Ascending aorta (tissue), 2 donors: ENCODE data around the gene TXLNG. TPM values are rescaled to one million over a fixed set of nuclear protein-coding genes. Genes with fewer than 3 reads are reported as not detected.
"Not testable (repeated sequence)": the region's sequence is repeated elsewhere in the genome, so short reads cannot be mapped to it uniquely, and the experiment has no call there.

ENCODE experiments used
- DNase-seq, 2 donors: peaks; one replicate each; pipeline ENCODE4 v3.0.0-alpha.2; 2019; ENCODE audit warnings: low spot score in 2 of 2
- H3K27ac ChIP-seq, 2 donors: fragments of 200-600 bp; sonication (generic); one replicate each; pipeline ENCODE4 v1.5.1; 2016 to 2017; ENCODE audit warnings: mild to moderate bottlenecking in 1 of 2
- H3K27me3 ChIP-seq: fragments of 200-600 bp; sonication (generic); one replicate; pipeline ENCODE4 v1.5.1; 2017
- H3K36me3 ChIP-seq, 2 donors: fragments of 200-600 bp; sonication (generic); one replicate each; pipeline ENCODE4 v1.5.1; 2016
- H3K4me1 ChIP-seq, 2 donors: fragments of 200-600 bp; sonication (generic); one replicate each; pipeline ENCODE4 v1.5.1; 2016 to 2017; ENCODE audit warnings: mild to moderate bottlenecking in 1 of 2
- H3K4me3 ChIP-seq, 2 donors: fragments of 200-600 bp; sonication (generic); one replicate each; pipeline ENCODE4 v1.5.1; 2016 to 2017; ENCODE audit warnings: mild to moderate bottlenecking in 1 of 2
- H3K9me3 ChIP-seq, 2 donors: fragments of 200-600 bp; sonication (generic); one replicate each; pipeline ENCODE4 v1.5.1; 2016
- CTCF ChIP-seq, 3 experiments: fragments of 200-600 bp in 2 of 3; fragments of 450-650 bp in 1 of 3; sonication (generic) in 2 of 3; IDR thresholded peaks; one replicate each; pipeline ENCODE4 v1.5.1; 2016 to 2019; ENCODE audit warnings: antibody characterized with exemption in 3 of 3, mild to moderate bottlenecking in 1 of 3, moderate library complexity in 1 of 3
- intact Hi-C: fragments of 100-400 bp; cut with DNase I; formaldehyde crosslinking; loops from one replicate; pipeline ENCODE4 v1.15.1; 2023
- total RNA-seq: library from RNA; depleted of rRNA; stranded (reverse); fragments of >200 nt; gene quantifications from one replicate; pipeline ENCODE4 v1.1.0, GENCODE V29; 2016

Gene TXLNG
- total RNA-seq, 1 donor from 2014 or later: 3.9 TPM

GRCh38 chrX:16745659-16746058 is 40.6 kb upstream of the TXLNG start:
- DNase-seq: no peak
- peaks cover 67 to 92% of the 10 kb centered on the region in 2 donors for H3K36me3 ChIP-seq
- H3K9me3 ChIP-seq: no peaks in the 10 kb centered on the region
- intact Hi-C loops: no loop called here
- no peak for TF ChIP-seq CTCF (IDR thresholded peaks at IDR 0.05)
- no peak overlapping the region for H3K27ac ChIP-seq
- H3K27me3 ChIP-seq: no peaks in the 10 kb centered on the region
- H3K4me1 ChIP-seq: no peaks in the 10 kb centered on the region
- no peak overlapping the region for H3K4me3 ChIP-seq

GRCh38 chrX:16748425-16748824 is 37.8 kb upstream of the TXLNG start:
- TF ChIP-seq CTCF (IDR thresholded peaks at IDR 0.05): no peak
- no peak overlapping the region for H3K27ac ChIP-seq
- peaks cover 49 to 74% of the 10 kb centered on the region in 2 donors for H3K36me3 ChIP-seq
- no peaks in the 10 kb centered on the region for H3K9me3 ChIP-seq
- no peak overlapping the region for H3K4me3 ChIP-seq
- intact Hi-C loops: no loop called here
- no peaks in the 10 kb centered on the region for H3K27me3 ChIP-seq
- no peaks in the 10 kb centered on the region for H3K4me1 ChIP-seq
- DNase-seq: no peak

GRCh38 chrX:16750136-16750535 is 36.1 kb upstream of the TXLNG start:
- Histone ChIP-seq H3K36me3 (peaks cover 44 to 69% of the 10 kb centered on the region in 2 donors), H3K4me3 (no peak overlapping the region), H3K9me3 (no peaks in the 10 kb centered on the region), H3K27ac (no peak overlapping the region), H3K27me3 (no peaks in the 10 kb centered on the region), H3K4me1 (no peaks in the 10 kb centered on the region)
- no peak for DNase-seq
- no peak for TF ChIP-seq CTCF (IDR thresholded peaks at IDR 0.05)
- intact Hi-C loops: no loop called here

- TF ChIP-seq CTCF (IDR thresholded peaks at IDR 0.05): no peak
- DNase-seq: no peak
- peaks cover 45 to 71% of the 10 kb centered on the region in 2 donors for H3K36me3 ChIP-seq
- H3K4me3 ChIP-seq: no peak overlapping the region
- no peak overlapping the region for H3K27ac ChIP-seq
- intact Hi-C loops: no loop called here
- no peaks in the 10 kb centered on the region for H3K9me3 ChIP-seq
- no peaks in the 10 kb centered on the region for H3K4me1 ChIP-seq
- no peaks in the 10 kb centered on the region for H3K27me3 ChIP-seq
Measured at GRCh38 chrX:16754019-16754418, 32.2 kb upstream of the TXLNG start.

GRCh38 chrX:16756724-16757123 is 29.5 kb upstream of the TXLNG start:
- Histone ChIP-seq H3K36me3 (peaks cover 45 to 75% of the 10 kb centered on the region in 2 donors), H3K4me3 (no peak overlapping the region), H3K9me3 (no peaks in the 10 kb centered on the region), H3K27ac (no peak overlapping the region), H3K27me3 (no peaks in the 10 kb centered on the region), H3K4me1 (no peaks in the 10 kb centered on the region)
- intact Hi-C loops: no loop called here
- no peak for DNase-seq
- TF ChIP-seq CTCF (IDR thresholded peaks at IDR 0.05): no peak

GRCh38 chrX:16761500-16761899 is 24.8 kb upstream of the TXLNG start:
- intact Hi-C loops, H3K4me3 ChIP-seq, H3K9me3 ChIP-seq, H3K27me3 ChIP-seq, H3K4me1 ChIP-seq, H3K27ac ChIP-seq, DNase-seq: not testable (repeated sequence)
- H3K36me3 ChIP-seq: peaks cover 27 to 44% of the 10 kb centered on the region in 2 donors
